Endothelial cell of umbilical vein (primary cell): ENCODE data around the gene GAS7. TPM values are rescaled to one million over a fixed set of nuclear protein-coding genes. Genes with fewer than 3 reads are reported as not detected.

Source experiments
- BruUV-seq: library from RNA; stranded (reverse); fragments of 400-500 nt; replicated peaks from 2 replicates; lab custom pipeline; 2021; lab: Mats Ljungman, UMichigan
- CTCF ChIA-PET: fragments of 300-600, 350-600 bp; sonication (Branson Sonifier 250); formaldehyde crosslinking; loops from one replicate; lab custom pipeline; 2021; ENCODE audit warnings: antibody characterized with exemption, inconsistent platforms; lab: Charles Lee
- POLR2A ChIA-PET: fragments of 300-600, 350-600 bp; sonication (Branson Sonifier 250); formaldehyde crosslinking; loops from one replicate; lab custom pipeline; 2021; ENCODE audit warnings: antibody characterized with exemption, inconsistent platforms; lab: Charles Lee
- DNase-seq: peaks from one replicate; pipeline ENCODE4 v3.0.0-alpha.2; 2011; ENCODE audit warnings: low read depth, low spot score
- FAIRE-seq: peaks from 2 replicates; lab custom pipeline; 2011; peaks lifted over from hg19 to GRCh38; lab: Jason Lieb, UNC
- H2AFZ ChIP-seq: 2 replicates; pipeline ENCODE4 v1.6.0; 2012; ENCODE audit warnings: low read depth, low read length, control low read depth, inconsistent platforms
- H3K27ac ChIP-seq: 2 replicates; pipeline ENCODE4 v1.5.1; 2011; ENCODE audit warnings: low read depth, mild to moderate bottlenecking, control low read depth, low read length, moderate library complexity; ENCODE audit not compliant: insufficient read depth
- H3K27me3 ChIP-seq, 2 experiments: 2 replicates each; pipeline versions ENCODE4 v1.6.0 to v1.6.1; 2011; ENCODE audit warnings: low read length in 2 of 2, mixed read lengths in 1 of 2; ENCODE audit not compliant: control insufficient read depth in 2 of 2, insufficient read depth in 2 of 2
- H3K36me3 ChIP-seq, 2 experiments: 2 replicates in 1 of 2; 3 replicates in 1 of 2; pipeline ENCODE4 v1.5.1; 2011; ENCODE audit warnings: low read length in 2 of 2, mild to moderate bottlenecking in 1 of 2, moderate library complexity in 1 of 2; ENCODE audit not compliant: control insufficient read depth in 2 of 2, insufficient read depth in 2 of 2; ENCODE audit errors: extremely low read depth in 1 of 2
- H3K4me1 ChIP-seq: 3 replicates; pipeline ENCODE4 v1.5.1; 2011; ENCODE audit warnings: mild to moderate bottlenecking, low read length; ENCODE audit not compliant: control insufficient read depth, insufficient read depth; ENCODE audit errors: extremely low read depth
- H3K4me2 ChIP-seq: 2 replicates; pipeline ENCODE4 v1.6.1; 2011; ENCODE audit warnings: low read length, control low read depth, mixed read lengths; ENCODE audit not compliant: insufficient read depth
- H3K4me3 ChIP-seq, 3 experiments: fragments of 200-600 bp in 1 of 3; sonication (generic), shearing (Covaris generic) in 1 of 3; replicated peaks in 1 of 3; 2 replicates each; pipeline ENCODE4 v1.5.1; 2011 to 2016; ENCODE audit warnings: control low read depth in 3 of 3, low read length in 3 of 3, mild to moderate bottlenecking in 2 of 3, inconsistent platforms in 1 of 3, low read depth in 1 of 3, moderate library complexity in 1 of 3; ENCODE audit not compliant: insufficient read depth in 1 of 3
- H3K79me2 ChIP-seq: 2 replicates; pipeline ENCODE4 v1.6.0; 2012; ENCODE audit warnings: low read length, inconsistent platforms; ENCODE audit not compliant: control insufficient read depth, insufficient read depth
- H3K9ac ChIP-seq: replicated peaks from 2 replicates; pipeline ENCODE3; 2011; ENCODE audit warnings: low read length, control low read depth; ENCODE audit not compliant: insufficient read depth; ENCODE audit errors: extremely low read depth
- H3K9me1 ChIP-seq: replicated peaks from 3 replicates; pipeline ENCODE4 v1.6.0; 2011; ENCODE audit warnings: mild to moderate bottlenecking, low read length; ENCODE audit not compliant: control insufficient read depth, insufficient read depth; ENCODE audit errors: extremely low read depth
- H3K9me3 ChIP-seq: replicated peaks from 2 replicates; pipeline ENCODE4 v1.5.1; 2012; ENCODE audit warnings: low read length, inconsistent platforms; ENCODE audit not compliant: control insufficient read depth, insufficient read depth
- H4K20me1 ChIP-seq: replicated peaks from 2 replicates; pipeline ENCODE3; 2011; ENCODE audit warnings: mild to moderate bottlenecking, low read length; ENCODE audit not compliant: control insufficient read depth, insufficient read depth; ENCODE audit errors: extremely low read depth
- CTCF ChIP-seq, 2 donors: IDR thresholded peaks; 1 replicate in 1 of 2; 2 replicates in 1 of 2; pipeline ENCODE4 v1.5.1; 2011; ENCODE audit warnings: low read length in 2 of 2, mild to moderate bottlenecking in 2 of 2, moderate library complexity in 2 of 2, control low read depth in 1 of 2, inconsistent platforms in 1 of 2, low read depth in 1 of 2; ENCODE audit not compliant: insufficient read depth in 1 of 2; ENCODE audit errors: extremely low read depth in 1 of 2
- EZH2 ChIP-seq: IDR thresholded peaks from 2 replicates; pipeline ENCODE4 v1.6.1; 2012; ENCODE audit warnings: borderline replicate concordance, low read depth, mild to moderate bottlenecking, moderate library complexity, low read length, inconsistent platforms; ENCODE audit not compliant: severe bottlenecking
- FOS ChIP-seq: IDR thresholded peaks from 2 replicates; pipeline ENCODE4 v1.6.1; 2011; ENCODE audit warnings: mild to moderate bottlenecking, low read length, moderate library complexity, borderline replicate concordance; ENCODE audit not compliant: insufficient read depth
- GATA2 ChIP-seq: IDR thresholded peaks from 2 replicates; pipeline ENCODE4 v1.7.0; 2011; ENCODE audit warnings: low read depth, mild to moderate bottlenecking, moderate library complexity, mixed read lengths, low read length; ENCODE audit not compliant: insufficient read length, insufficient read depth
- JUN ChIP-seq: IDR thresholded peaks from 2 replicates; pipeline ENCODE4 v1.6.1; 2011; ENCODE audit warnings: borderline replicate concordance, low read depth; ENCODE audit not compliant: insufficient read length, insufficient read depth
- MAX ChIP-seq: IDR thresholded peaks from 2 replicates; pipeline ENCODE4 v1.6.1; 2011; ENCODE audit not compliant: insufficient read depth, insufficient read length
- MYC ChIP-seq: IDR thresholded peaks from one replicate; pipeline ENCODE4 v1.6.1; 2011; ENCODE audit warnings: mild to moderate bottlenecking, low read depth, low read length
- POLR2A ChIP-seq: IDR thresholded peaks from 2 replicates; pipeline ENCODE4 v1.6.1; 2012; ENCODE audit warnings: low read depth, mild to moderate bottlenecking, control low read depth, low read length
- POLR2AphosphoS5 ChIP-seq: IDR thresholded peaks from 2 replicates; pipeline ENCODE4 v1.6.1; 2012; ENCODE audit warnings: low read depth, mild to moderate bottlenecking, control low read depth, low read length, moderate library complexity; ENCODE audit not compliant: insufficient read depth
- dilution Hi-C: fragments of 300-500 bp; cut with MboI; formaldehyde crosslinking; loops from one replicate; pipeline ENCODE4 v1.15.0; 2019; ENCODE audit warnings: low sequenced_read_pairs; ENCODE audit not compliant: extremely low pct_ligation_motif_present
- intact Hi-C: fragments of 100-400 bp; cut with micrococcal nuclease; formaldehyde crosslinking; loops from one replicate; pipeline ENCODE4 v1.10.0; 2022
- polyA plus RNA-seq, 4 experiments: library from polyadenylated mRNA; depleted of rRNA in 3 of 4; stranded (reverse) in 3 of 4; unstranded in 1 of 4; fragments of >200 nt; gene quantifications; 2 replicates each; pipeline versions ENCODE4 v1.2.1 to v1.2.3, GENCODE V29; 2011 to 2012; ENCODE audit warnings: missing spikeins in 1 of 4
- total RNA-seq: library from RNA; stranded (reverse); gene quantifications from 2 replicates; pipeline ENCODE4 v1.2.3, GENCODE V29; 2021

The GAS7 gene
- total and polyA plus RNA-seq, 2 donors (not counting 3 experiments of a cell fraction or from before 2014, with no cell fraction given), result not detected

- no peak for TF ChIP-seq EZH2
- CTCF ChIA-PET, result no interaction called here
- no peaks in the 10 kb centered on the region for H4K20me1 ChIP-seq
Observed at GRCh38 chr17:10111907-10112452, 86.4 kb downstream of the GAS7 start.

GRCh38 chr17:10109146-10109545 lies 89.3 kb downstream of the GAS7 start:
- no peaks in the 10 kb centered on the region for H3K9me1 ChIP-seq
- no peak for FAIRE-seq
- CTCF ChIA-PET, result no interaction called here
- no peak overlapping the region for H3K27ac ChIP-seq
- no TSS peak for BruUV-seq
- H3K36me3 ChIP-seq, result no peaks in the 10 kb centered on the region
- no peak overlapping the region for H3K4me2 ChIP-seq
- H3K9ac ChIP-seq, result no peak overlapping the region
- intact Hi-C loops, result no loop called here
- no peaks in the 10 kb centered on the region for H3K79me2 ChIP-seq
- no peak overlapping the region for H3K4me3 ChIP-seq
- H4K20me1 ChIP-seq, result no peaks in the 10 kb centered on the region
- POLR2A ChIA-PET, result no interaction called here
- dilution Hi-C loops, result no loop called here
- DNase-seq, result no peak
- no peaks in the 10 kb centered on the region for H3K27me3 ChIP-seq
- H2AFZ ChIP-seq, result no peak overlapping the region
- H3K4me1 ChIP-seq, result no peaks in the 10 kb centered on the region
- TF ChIP-seq JUN (no peak), GATA2 (no peak), FOS (no peak), POLR2AphosphoS5 (no peak), EZH2 (no peak), MAX (no peak), MYC (no peak), CTCF (IDR thresholded peaks at IDR 0.05; ENCODE audit: extremely low read depth in 1 of 2, insufficient read depth in 1 of 2, low read depth in 1 of 2, low read length in 2 of 2) (no peak), POLR2A (no peak)
- no peaks in the 10 kb centered on the region for H3K9me3 ChIP-seq

More at GRCh38 chr17:10111907-10112452, 86.4 kb downstream of the GAS7 start:
- H3K9me3 ChIP-seq, result no peaks in the 10 kb centered on the region
- no peaks in the 10 kb centered on the region for H3K4me1 ChIP-seq
- no peak for FAIRE-seq
- no peaks in the 10 kb centered on the region for H3K79me2 ChIP-seq
- no peaks in the 10 kb centered on the region for H3K27me3 ChIP-seq
- H3K27ac ChIP-seq, result no peak overlapping the region
- no peaks in the 10 kb centered on the region for H3K36me3 ChIP-seq
- H3K9me1 ChIP-seq, result no peaks in the 10 kb centered on the region
- dilution Hi-C loops, result no loop called here
- H3K9ac ChIP-seq, result no peak overlapping the region
- H3K4me2 ChIP-seq, result no peak overlapping the region
- intact Hi-C loops, result no loop called here
- no peak for DNase-seq
- no TSS peak for BruUV-seq
- H2AFZ ChIP-seq, result no peak overlapping the region
- no peak overlapping the region for H3K4me3 ChIP-seq
- POLR2A ChIA-PET, result no interaction called here
